HepG2 (cell line): Measurements from ENCODE around the gene GPR62. TPM values are rescaled to one million over a fixed set of nuclear protein-coding genes. Genes with fewer than 3 reads are reported as not detected.

Experiments
- AKAP8 ChIP-seq: sonication (generic); formaldehyde crosslinking; IDR thresholded peaks from 2 replicates; pipeline ENCODE4 v1.5.1; 2020; ENCODE audit warnings: mild to moderate bottlenecking, missing genetic modification reagents
- ERF ChIP-seq: IDR thresholded peaks from 2 replicates; pipeline ENCODE4 v1.6.1; 2018; ENCODE audit warnings: missing biosample characterization, missing genetic modification reagents
- FOXO1 ChIP-seq: sonication (generic); formaldehyde crosslinking; IDR thresholded peaks from 2 replicates; pipeline ENCODE4 v1.4.0; 2020; ENCODE audit warnings: missing genetic modification reagents
- HNRNPL ChIP-seq: fragments of 200-400 bp; formaldehyde crosslinking; IDR thresholded peaks from 2 replicates; pipeline ENCODE4 v1.6.1; 2017; ENCODE audit warnings: mild to moderate bottlenecking, low read depth, low read length
- LCORL ChIP-seq, 2 experiments: fragments of 450-650 bp in 1 of 2; sonication (generic) in 1 of 2; formaldehyde crosslinking in 1 of 2; IDR thresholded peaks; 2 replicates each; pipeline versions ENCODE4 v1.5.0 to v1.6.1; 2017 to 2020; ENCODE audit warnings: antibody characterized with exemption in 1 of 2, missing genetic modification reagents in 1 of 2
- NR3C1 ChIP-seq: sonication (generic); formaldehyde crosslinking; IDR thresholded peaks from 2 replicates; pipeline ENCODE4 v1.4.0; 2020; ENCODE audit warnings: missing genetic modification reagents
- RAD51 ChIP-seq: fragments of 450-650 bp; IDR thresholded peaks from 2 replicates; pipeline ENCODE4 v1.6.1; 2016; ENCODE audit warnings: borderline replicate concordance
- REPIN1 ChIP-seq: sonication (generic); formaldehyde crosslinking; IDR thresholded peaks from 2 replicates; pipeline ENCODE4 v1.8.0; 2022; ENCODE audit warnings: missing genetic modification reagents, low read depth, mild to moderate bottlenecking, borderline replicate concordance
- RXRA ChIP-seq: sonication (generic); formaldehyde crosslinking; IDR thresholded peaks from 2 replicates; pipeline ENCODE4 v1.5.1; 2020; ENCODE audit warnings: missing genetic modification reagents
- YEATS4 ChIP-seq: sonication (generic); formaldehyde crosslinking; IDR thresholded peaks from 2 replicates; pipeline ENCODE4 v1.4.0; 2020; ENCODE audit warnings: missing genetic modification reagents, borderline replicate concordance
- ZC3H4 ChIP-seq: sonication (generic); formaldehyde crosslinking; IDR thresholded peaks from 2 replicates; pipeline ENCODE4 v1.4.0; 2020; ENCODE audit warnings: missing genetic modification reagents, borderline replicate concordance
- ZEB1 ChIP-seq: IDR thresholded peaks from 2 replicates; pipeline ENCODE4 v1.6.1; 2012; ENCODE audit warnings: mild to moderate bottlenecking, low read depth, inconsistent platforms; ENCODE audit not compliant: insufficient replicate concordance
- ZFAT ChIP-seq: sonication (generic); formaldehyde crosslinking; conservative IDR thresholded peaks from 2 replicates; pipeline ENCODE4 v1.8.1; 2023; ENCODE audit warnings: missing genetic modification reagents, inconsistent platforms
- ZIK1 ChIP-seq: sonication (generic); formaldehyde crosslinking; IDR thresholded peaks from 2 replicates; pipeline ENCODE4 v1.5.0; 2020; ENCODE audit warnings: mild to moderate bottlenecking, low read depth, missing genetic modification reagents, borderline replicate concordance
- ZNF329 ChIP-seq: sonication (generic); formaldehyde crosslinking; IDR thresholded peaks from 2 replicates; pipeline ENCODE4 v1.9.0; 2021; ENCODE audit warnings: low read depth, mild to moderate bottlenecking, missing genetic modification reagents
- polyA plus RNA-seq, 8 experiments: library from polyadenylated mRNA; depleted of rRNA in 3 of 8; stranded (reverse) in 7 of 8; unstranded in 1 of 8; fragments of >200 nt; fragmentation: Illumina TruSeq in 4 of 8; extraction: Trizol in 4 of 8; gene quantifications; 2 replicates each; pipeline versions ENCODE4 v1.2.1 to v1.2.3, GENCODE V29; 2011 to 2016; ENCODE audit warnings: low read depth in 4 of 8, missing spikeins in 1 of 8, mixed read lengths in 1 of 8; ENCODE audit not compliant: insufficient read depth in 1 of 8
- total RNA-seq, 5 experiments: library from RNA; depleted of rRNA; stranded (reverse); fragments of >200 nt; fragmentation: Illumina TruSeq; extraction: Trizol; gene quantifications; 2 replicates each; pipeline ENCODE4 v1.2.3, GENCODE V29; 2016; ENCODE audit warnings: low read depth in 1 of 5
- TF ChIP-seq, protein P1 (sequence below): sonication (generic); formaldehyde crosslinking; IDR thresholded peaks from 2 replicates; pipeline ENCODE4 v1.4.0; 2020; ENCODE audit warnings: missing genetic modification reagents
- TF ChIP-seq, protein P2 (sequence below): sonication (generic); formaldehyde crosslinking; IDR thresholded peaks from 2 replicates; pipeline ENCODE4 v1.4.0; 2020; ENCODE audit warnings: missing genetic modification reagents
- TF ChIP-seq, protein P3 (sequence below): IDR thresholded peaks from 2 replicates; pipeline ENCODE4 v1.6.1; 2016; ENCODE audit warnings: control low read depth
- TF ChIP-seq, protein P4 (sequence below): sonication (generic); formaldehyde crosslinking; IDR thresholded peaks from 2 replicates; pipeline ENCODE4 v1.4.0; 2020; ENCODE audit warnings: missing genetic modification reagents, low read depth, mild to moderate bottlenecking, borderline replicate concordance

GPR62 gene
- total and polyA plus RNA-seq, 2 of the 13 experiments (the other 11 are each of a cell fraction or from before 2014, with no cell fraction given): not detected

DNA sequence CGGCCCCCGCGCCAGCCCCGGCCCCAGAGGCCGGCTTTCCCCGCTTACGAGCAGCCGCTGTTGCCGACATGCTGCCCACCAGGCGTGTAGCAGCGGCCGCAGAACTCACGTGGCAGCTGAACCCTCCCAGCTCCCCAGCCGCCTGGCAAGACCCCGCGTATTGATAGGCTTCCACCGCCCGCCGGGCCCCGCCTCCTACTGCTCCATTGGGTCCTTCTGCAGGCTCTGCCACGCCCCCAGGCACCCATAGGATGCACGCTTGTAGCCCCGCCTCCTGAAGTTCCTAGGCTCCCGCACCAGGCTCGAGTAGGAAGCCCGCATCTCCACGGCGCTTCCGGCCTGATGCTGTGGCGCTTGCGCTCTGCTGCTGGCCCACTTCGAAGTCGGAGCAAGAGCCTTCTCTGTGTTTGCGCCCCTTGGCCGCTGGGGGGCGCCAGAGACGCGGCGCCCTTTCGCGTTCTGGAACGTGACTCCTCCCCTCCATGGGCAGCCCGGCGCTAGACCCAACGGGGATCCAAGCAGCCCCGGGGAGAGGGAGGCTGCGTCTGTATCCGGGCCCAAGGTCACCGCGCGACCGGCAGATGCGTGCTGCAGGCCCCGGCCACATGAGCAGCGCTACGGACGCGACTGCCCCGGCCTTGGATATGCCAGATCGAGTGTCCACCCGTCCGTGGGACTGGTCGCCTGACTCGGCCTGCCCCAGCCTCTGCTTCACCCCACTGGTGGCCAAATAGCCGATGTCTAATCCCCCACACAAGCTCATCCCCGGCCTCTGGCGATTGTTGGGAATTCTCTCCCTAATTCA lies 13.2 kb upstream of the GPR62 start, which contains the start of the genes PARP3 and RRP9 (continued):
- TF ChIP-seq, protein P1, sequence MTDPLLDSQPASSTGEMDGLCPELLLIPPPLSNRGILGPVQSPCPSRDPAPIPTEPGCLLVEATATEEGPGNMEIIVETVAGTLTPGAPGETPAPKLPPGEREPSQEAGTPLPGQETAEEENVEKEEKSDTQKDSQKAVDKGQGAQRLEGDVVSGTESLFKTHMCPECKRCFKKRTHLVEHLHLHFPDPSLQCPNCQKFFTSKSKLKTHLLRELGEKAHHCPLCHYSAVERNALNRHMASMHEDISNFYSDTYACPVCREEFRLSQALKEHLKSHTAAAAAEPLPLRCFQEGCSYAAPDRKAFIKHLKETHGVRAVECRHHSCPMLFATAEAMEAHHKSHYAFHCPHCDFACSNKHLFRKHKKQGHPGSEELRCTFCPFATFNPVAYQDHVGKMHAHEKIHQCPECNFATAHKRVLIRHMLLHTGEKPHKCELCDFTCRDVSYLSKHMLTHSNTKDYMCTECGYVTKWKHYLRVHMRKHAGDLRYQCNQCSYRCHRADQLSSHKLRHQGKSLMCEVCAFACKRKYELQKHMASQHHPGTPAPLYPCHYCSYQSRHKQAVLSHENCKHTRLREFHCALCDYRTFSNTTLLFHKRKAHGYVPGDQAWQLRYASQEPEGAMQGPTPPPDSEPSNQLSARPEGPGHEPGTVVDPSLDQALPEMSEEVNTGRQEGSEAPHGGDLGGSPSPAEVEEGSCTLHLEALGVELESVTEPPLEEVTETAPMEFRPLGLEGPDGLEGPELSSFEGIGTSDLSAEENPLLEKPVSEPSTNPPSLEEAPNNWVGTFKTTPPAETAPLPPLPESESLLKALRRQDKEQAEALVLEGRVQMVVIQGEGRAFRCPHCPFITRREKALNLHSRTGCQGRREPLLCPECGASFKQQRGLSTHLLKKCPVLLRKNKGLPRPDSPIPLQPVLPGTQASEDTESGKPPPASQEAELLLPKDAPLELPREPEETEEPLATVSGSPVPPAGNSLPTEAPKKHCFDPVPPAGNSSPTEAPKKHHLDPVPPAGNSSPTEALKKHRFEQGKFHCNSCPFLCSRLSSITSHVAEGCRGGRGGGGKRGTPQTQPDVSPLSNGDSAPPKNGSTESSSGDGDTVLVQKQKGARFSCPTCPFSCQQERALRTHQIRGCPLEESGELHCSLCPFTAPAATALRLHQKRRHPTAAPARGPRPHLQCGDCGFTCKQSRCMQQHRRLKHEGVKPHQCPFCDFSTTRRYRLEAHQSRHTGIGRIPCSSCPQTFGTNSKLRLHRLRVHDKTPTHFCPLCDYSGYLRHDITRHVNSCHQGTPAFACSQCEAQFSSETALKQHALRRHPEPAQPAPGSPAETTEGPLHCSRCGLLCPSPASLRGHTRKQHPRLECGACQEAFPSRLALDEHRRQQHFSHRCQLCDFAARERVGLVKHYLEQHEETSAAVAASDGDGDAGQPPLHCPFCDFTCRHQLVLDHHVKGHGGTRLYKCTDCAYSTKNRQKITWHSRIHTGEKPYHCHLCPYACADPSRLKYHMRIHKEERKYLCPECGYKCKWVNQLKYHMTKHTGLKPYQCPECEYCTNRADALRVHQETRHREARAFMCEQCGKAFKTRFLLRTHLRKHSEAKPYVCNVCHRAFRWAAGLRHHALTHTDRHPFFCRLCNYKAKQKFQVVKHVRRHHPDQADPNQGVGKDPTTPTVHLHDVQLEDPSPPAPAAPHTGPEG: peak; percentile 83
- TF ChIP-seq LCORL (IDR thresholded peaks at IDR 0.05): no peak
- TF ChIP-seq LCORL (CRISPR knock-in tag; IDR thresholded peaks at IDR 0.05): peak; percentile 93
- 0 out of 2 replicates have a peak, but pooled peaks have one; percentile 55 for TF ChIP-seq AKAP8 (CRISPR knock-in tag)
- peak; percentile 20; the same call in 1 of the 2 replicates for TF ChIP-seq REPIN1
- TF ChIP-seq HNRNPL: no peak; the same call in 1 of the 2 replicates
- no peak for TF ChIP-seq RAD51
- peak; percentile 91 for TF ChIP-seq YEATS4 (CRISPR knock-in tag)
- peak; percentile 47; the same call in 1 of the 2 replicates for TF ChIP-seq FOXO1 (CRISPR knock-in tag)
- TF ChIP-seq ZC3H4: no peak
- TF ChIP-seq ZFAT: no peak
- TF ChIP-seq, protein P2, sequence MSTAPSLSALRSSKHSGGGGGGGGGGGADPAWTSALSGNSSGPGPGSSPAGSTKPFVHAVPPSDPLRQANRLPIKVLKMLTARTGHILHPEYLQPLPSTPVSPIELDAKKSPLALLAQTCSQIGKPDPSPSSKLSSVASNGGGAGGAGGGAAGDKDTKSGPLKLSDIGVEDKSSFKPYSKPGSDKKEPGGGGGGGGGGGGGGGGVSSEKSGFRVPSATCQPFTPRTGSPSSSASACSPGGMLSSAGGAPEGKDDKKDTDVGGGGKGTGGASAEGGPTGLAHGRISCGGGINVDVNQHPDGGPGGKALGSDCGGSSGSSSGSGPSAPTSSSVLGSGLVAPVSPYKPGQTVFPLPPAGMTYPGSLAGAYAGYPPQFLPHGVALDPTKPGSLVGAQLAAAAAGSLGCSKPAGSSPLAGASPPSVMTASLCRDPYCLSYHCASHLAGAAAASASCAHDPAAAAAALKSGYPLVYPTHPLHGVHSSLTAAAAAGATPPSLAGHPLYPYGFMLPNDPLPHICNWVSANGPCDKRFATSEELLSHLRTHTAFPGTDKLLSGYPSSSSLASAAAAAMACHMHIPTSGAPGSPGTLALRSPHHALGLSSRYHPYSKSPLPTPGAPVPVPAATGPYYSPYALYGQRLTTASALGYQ (CRISPR knock-in tag): peak; percentile 58; the same call in 1 of the 2 replicates
- peak; percentile 87 for TF ChIP-seq RXRA (CRISPR knock-in tag)
- no peak for TF ChIP-seq NR3C1 (CRISPR knock-in tag)
- peak; percentile 89 for TF ChIP-seq ERF (CRISPR knock-in tag)
- TF ChIP-seq, protein P3, sequence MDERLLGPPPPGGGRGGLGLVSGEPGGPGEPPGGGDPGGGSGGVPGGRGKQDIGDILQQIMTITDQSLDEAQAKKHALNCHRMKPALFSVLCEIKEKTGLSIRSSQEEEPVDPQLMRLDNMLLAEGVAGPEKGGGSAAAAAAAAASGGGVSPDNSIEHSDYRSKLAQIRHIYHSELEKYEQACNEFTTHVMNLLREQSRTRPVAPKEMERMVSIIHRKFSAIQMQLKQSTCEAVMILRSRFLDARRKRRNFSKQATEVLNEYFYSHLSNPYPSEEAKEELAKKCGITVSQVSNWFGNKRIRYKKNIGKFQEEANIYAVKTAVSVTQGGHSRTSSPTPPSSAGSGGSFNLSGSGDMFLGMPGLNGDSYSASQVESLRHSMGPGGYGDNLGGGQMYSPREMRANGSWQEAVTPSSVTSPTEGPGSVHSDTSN (CRISPR knock-in tag): no peak
- peak; percentile 12; the same call in 1 of the 2 replicates for TF ChIP-seq ZNF329 (CRISPR knock-in tag)
- TF ChIP-seq, protein P4, sequence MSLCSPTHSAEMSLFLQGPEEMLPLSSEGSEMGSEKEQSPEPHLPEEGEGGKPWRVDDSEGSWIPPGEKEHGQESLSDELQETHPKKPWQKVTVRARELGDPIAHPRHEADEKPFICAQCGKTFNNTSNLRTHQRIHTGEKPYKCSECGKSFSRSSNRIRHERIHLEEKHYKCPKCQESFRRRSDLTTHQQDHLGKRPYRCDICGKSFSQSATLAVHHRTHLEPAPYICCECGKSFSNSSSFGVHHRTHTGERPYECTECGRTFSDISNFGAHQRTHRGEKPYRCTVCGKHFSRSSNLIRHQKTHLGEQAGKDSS (CRISPR knock-in tag): peak; percentile 97
- TF ChIP-seq ZEB1: no peak
- TF ChIP-seq ZIK1: 0 out of 2 replicates have a peak, but pooled peaks have one; percentile 59
